ENCODE data around the gene ADAMTSL1.

DNA sequence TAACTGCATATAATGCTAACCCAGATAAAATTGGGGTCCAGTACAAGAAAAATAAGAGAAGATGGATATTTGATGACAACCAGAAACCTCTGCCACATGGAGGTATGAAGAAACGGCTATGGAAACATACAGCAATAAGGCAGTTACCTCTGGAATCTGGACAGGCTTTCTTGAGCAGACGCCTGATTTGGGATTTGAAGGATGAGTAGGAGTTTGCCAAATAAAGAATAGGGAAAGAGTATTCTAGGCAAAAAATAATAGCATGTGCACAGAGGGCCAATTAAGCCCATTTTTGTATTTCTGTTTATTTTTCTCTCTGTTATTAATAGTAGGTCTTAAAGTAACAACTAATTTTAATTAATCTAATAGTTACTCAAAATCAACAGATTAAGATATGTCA is 144.9 kb downstream of the ADAMTSL1 start:
- no peak for TF ChIP-seq CTCF (IDR thresholded peaks at IDR 0.05)
- TF ChIP-seq POLR2A (IDR thresholded peaks at IDR 0.05) = no peak
- TF ChIP-seq POLR2AphosphoS5 (IDR thresholded peaks at IDR 0.05) = no peak
- no peak for TF ChIP-seq EP300 (IDR thresholded peaks at IDR 0.05)
